Measurements from ENCODE around the gene KLF16.

Gene KLF16

GRCh38 chr19:1863638-1864479 lies 480 bp upstream of the KLF16 start:
- TF ChIP-seq, protein P1, sequence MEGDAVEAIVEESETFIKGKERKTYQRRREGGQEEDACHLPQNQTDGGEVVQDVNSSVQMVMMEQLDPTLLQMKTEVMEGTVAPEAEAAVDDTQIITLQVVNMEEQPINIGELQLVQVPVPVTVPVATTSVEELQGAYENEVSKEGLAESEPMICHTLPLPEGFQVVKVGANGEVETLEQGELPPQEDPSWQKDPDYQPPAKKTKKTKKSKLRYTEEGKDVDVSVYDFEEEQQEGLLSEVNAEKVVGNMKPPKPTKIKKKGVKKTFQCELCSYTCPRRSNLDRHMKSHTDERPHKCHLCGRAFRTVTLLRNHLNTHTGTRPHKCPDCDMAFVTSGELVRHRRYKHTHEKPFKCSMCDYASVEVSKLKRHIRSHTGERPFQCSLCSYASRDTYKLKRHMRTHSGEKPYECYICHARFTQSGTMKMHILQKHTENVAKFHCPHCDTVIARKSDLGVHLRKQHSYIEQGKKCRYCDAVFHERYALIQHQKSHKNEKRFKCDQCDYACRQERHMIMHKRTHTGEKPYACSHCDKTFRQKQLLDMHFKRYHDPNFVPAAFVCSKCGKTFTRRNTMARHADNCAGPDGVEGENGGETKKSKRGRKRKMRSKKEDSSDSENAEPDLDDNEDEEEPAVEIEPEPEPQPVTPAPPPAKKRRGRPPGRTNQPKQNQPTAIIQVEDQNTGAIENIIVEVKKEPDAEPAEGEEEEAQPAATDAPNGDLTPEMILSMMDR (IDR thresholded peaks at IDR 0.05; ENCODE audit: borderline replicate concordance, insufficient read depth, low read depth, low read length), result no peak

GRCh38 chr19:1862424-1863327 lies 703 bp downstream of the KLF16 start:
- peak overlapping the region; percentile 86 for H3K4me3 ChIP-seq (ENCODE audit: low read depth, low read length)
- TF ChIP-seq, protein P1 (IDR thresholded peaks at IDR 0.05; ENCODE audit: borderline replicate concordance, insufficient read depth, low read depth, low read length), result no peak

More at GRCh38 chr19:1863638-1864479, 480 bp upstream of the KLF16 start:
- H3K4me3 ChIP-seq (ENCODE audit: low read depth, low read length), result peak overlapping the region; percentile 59

DNA sequence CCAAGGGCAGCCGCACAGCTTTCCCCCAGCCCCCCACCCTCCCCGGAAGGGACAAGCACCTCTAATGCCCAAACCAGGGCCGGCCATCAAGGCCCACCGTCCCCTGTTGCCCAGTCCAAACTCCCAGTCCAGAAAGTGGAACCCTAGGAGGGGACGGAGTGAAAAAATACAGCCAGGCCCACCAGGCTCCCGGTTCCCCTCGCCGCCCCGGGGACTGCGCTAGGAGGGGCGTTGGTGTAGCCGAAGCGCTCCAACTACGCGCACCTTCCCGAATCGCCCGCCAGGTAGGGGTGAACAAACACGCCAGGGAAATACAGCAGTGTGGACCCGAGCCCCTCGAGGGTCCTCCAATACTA lies 1.3 kb downstream of the KLF16 start:
- peak overlapping the region; percentile 86 for H3K4me3 ChIP-seq (ENCODE audit: low read depth, low read length)
- TF ChIP-seq, protein P1 (IDR thresholded peaks at IDR 0.05; ENCODE audit: borderline replicate concordance, insufficient read depth, low read depth, low read length), result no peak

DNA sequence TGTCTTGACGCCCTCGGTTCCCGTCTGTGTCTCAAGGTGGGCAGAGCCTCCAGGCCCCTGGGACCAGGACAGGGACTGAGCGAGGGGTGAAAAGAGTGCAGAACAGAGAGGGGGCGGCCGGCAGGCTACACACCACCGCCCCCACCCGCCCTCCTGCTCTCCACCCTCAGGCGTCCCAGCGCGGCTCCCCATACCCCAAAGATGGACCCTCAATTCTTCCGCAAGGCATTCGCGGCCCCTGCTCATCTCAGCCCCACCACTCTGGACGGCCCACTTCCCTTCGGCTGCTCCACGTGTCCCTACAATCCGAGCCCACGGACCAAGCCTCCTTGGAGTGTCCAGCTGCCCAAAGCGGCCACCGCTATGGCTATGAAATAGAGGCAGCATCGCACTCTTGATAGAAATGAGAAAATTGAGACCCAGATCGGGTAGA lies 1.8 kb downstream of the KLF16 start:
- TF ChIP-seq, protein P1 (IDR thresholded peaks at IDR 0.05; ENCODE audit: borderline replicate concordance, insufficient read depth, low read depth, low read length), result no peak
- H3K4me3 ChIP-seq (ENCODE audit: low read depth, low read length), result peak overlapping the region; percentile 86

DNA sequence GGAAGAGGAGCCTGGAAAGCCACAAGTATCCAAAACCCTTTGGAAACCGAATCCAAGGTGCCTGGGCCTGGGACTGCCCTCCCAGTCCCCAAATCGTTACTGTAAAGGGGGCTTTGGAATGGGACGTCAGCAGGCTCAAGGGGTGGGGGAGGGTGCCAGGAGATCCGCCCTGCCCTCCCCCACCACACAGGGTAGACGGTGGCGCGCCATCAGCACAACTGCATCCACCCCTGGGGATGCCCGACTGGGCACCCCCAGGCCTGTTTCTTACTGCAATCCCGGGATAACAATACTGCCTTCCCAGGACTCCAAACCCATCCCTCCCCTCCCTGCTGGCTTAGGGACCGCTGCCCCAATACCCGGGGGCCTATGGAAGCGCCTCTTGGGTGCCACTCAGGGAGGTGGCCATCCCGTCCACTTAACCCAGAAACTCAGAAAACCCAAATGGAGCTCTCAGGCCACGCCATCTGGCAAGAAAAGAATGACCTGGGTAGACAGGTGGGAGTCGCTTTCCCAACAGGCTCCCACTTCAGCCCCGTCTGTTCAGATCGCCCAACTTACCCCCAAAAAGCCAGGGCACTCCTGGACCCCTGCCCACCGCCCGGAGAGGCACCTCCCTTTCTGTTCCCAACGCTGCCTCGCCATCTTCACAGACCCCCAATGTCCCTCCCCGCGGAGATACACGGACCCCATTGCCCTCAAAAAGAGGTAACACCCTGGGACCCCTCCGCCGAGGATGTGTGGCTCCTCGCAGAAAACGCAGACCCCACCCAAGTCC lies 2.4 kb downstream of the KLF16 start:
- peak overlapping the region; percentile 86 for H3K4me3 ChIP-seq (ENCODE audit: low read depth, low read length)
- TF ChIP-seq, protein P1 (IDR thresholded peaks at IDR 0.05; ENCODE audit: borderline replicate concordance, insufficient read depth, low read depth, low read length), result no peak

- no peak overlapping the region for H3K4me3 ChIP-seq (ENCODE audit: low read depth, low read length)
- TF ChIP-seq, protein P1 (IDR thresholded peaks at IDR 0.05; ENCODE audit: borderline replicate concordance, insufficient read depth, low read depth, low read length), result no peak
Measured at GRCh38 chr19:1860042-1860775, 3.2 kb downstream of the KLF16 start.

Measured in GM12875 (cell line).